ENCODE results near the gene CX3CR1. TPM values are rescaled to one million over a fixed set of nuclear protein-coding genes. Genes with fewer than 3 reads are reported as not detected.
A peak's percentile ranks its signal among the peaks of the same experiment; 100 is the strongest.

CX3CR1 gene
- total and polyA plus RNA-seq, 4 experiments from 2014 or later: 0.29 to 3.7 (median 0.96) TPM

GRCh38 chr3:39292961-39293360, 13.1 kb upstream of the CX3CR1 start:
- Mint-ChIP-seq H3K4me3 (no peak overlapping the region), H3K4me1 (peaks cover 17 to 50% (median 35%) of the 10 kb centered on the region in 4 donors), H3K27me3 (peaks cover 0 to 1% of the 10 kb centered on the region in 2 donors), H3K36me3 (peaks cover 0 to 2% of the 10 kb centered on the region in 2 donors), H3K27ac (no peak overlapping the region), H3K9me3 (peaks cover 0 to 4% (median 0%) of the 10 kb centered on the region in 8 donors)
- Histone ChIP-seq H3K4me1 (ENCODE audit: insufficient read depth, low read length) (peaks cover 17% of the 10 kb centered on the region), H3K9me3 (ENCODE audit: control insufficient read depth in 1 of 2, low read length in 2 of 2) (no peaks in the 10 kb centered on the region), H3K36me3 (ENCODE audit: insufficient read depth, low read length) (no peaks in the 10 kb centered on the region), H3K4me3 (ENCODE audit: low read length in 2 of 2) (no peak overlapping the region), H3K27me3 (ENCODE audit: insufficient read depth, low read length) (no peaks in the 10 kb centered on the region), H3K27ac (ENCODE audit: low read depth, low read length) (no peak overlapping the region)
- CTCF ChIA-PET (ENCODE audit: partially characterized antibody): interaction anchor here (1.1 to 18.4 kb wide), 29 partner anchors 10 to 213 kb away, joined by 4 to 471 read pairs (median 9); partner anchors contain the start of genes CCR8, CX3CR1, GORASP1 and RPSA
- no peak for DNase-seq
- POLR2A ChIA-PET (ENCODE audit: partially characterized antibody): no interaction called here
- intact Hi-C loops (cut with micrococcal nuclease): loop anchor here (1.0 kb wide), 4 partner anchors 85 to 192 kb away; no protein-coding TSS in a partner anchor

GRCh38 chr3:39291903-39292329, 12.1 kb upstream of the CX3CR1 start:
- POLR2A ChIA-PET (ENCODE audit: partially characterized antibody): interaction anchor here (1.1 to 2.5 kb wide), 3 partner anchors 86 to 165 kb away, joined by 3 to 10 read pairs (median 3); no protein-coding TSS in a partner anchor
- intact Hi-C loops (cut with micrococcal nuclease): loop anchor here (1.0 kb wide), 4 partner anchors 86 to 191 kb away; no protein-coding TSS in a partner anchor
- Mint-ChIP-seq H3K4me1 (peaks cover 17 to 51% (median 35%) of the 10 kb centered on the region in 4 donors), H3K9me3 (peaks cover 0 to 4% (median 0%) of the 10 kb centered on the region in 8 donors), H3K4me3 (no peak overlapping the region), H3K36me3 (peaks cover 0 to 2% of the 10 kb centered on the region in 2 donors), H3K27ac (peak overlapping the region in 5 of 7 donors; percentile 26 to 90 (median 63)), H3K27me3 (peaks cover 0 to 1% of the 10 kb centered on the region in 2 donors)
- no peak overlapping the region for H3K4me3 ChIP-seq (ENCODE audit: low read length in 2 of 2)
- peak; percentile 51 to 71 (median 63) for DNase-seq
- no peaks in the 10 kb centered on the region for H3K9me3 ChIP-seq (ENCODE audit: control insufficient read depth in 1 of 2, low read length in 2 of 2)
- peaks cover 20% of the 10 kb centered on the region for H3K4me1 ChIP-seq (ENCODE audit: insufficient read depth, low read length)
- CTCF ChIA-PET (ENCODE audit: partially characterized antibody): interaction anchor here (0.7 to 18.4 kb wide), 57 partner anchors 11 to 771 kb away, joined by 3 to 471 read pairs (median 6); partner anchors contain the start of genes CCR8, CX3CR1, GORASP1 and RPSA
- no peak overlapping the region for H3K27ac ChIP-seq (ENCODE audit: low read depth, low read length)
- no peaks in the 10 kb centered on the region for H3K36me3 ChIP-seq (ENCODE audit: insufficient read depth, low read length)
- H3K27me3 ChIP-seq (ENCODE audit: insufficient read depth, low read length): no peaks in the 10 kb centered on the region

DNA sequence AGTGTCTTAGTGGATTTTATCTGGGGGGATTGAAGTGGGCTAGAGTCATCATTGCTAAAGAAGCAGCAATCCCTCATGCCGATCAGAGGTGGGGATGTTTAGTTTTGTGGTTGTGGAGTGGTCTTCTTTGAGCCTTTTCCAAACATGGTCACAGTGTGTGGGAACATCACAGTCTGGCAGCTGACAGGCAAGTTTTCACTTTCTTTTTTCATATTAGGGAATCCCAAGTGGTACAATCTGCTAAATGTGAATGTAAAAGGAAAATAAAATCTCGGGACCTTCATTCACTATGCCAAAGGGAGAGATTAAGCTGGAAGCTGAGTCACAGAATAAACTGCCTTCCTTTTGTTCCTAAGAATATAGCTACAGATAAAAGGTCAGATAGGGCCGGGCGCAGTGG, 10.4 kb upstream of the CX3CR1 start:
- Mint-ChIP-seq H3K36me3 (no peaks in the 10 kb centered on the region), H3K27ac (peak overlapping the region; percentile 19 to 77 (median 65)), H3K4me3 (no peak overlapping the region), H3K4me1 (peaks cover 17 to 45% (median 33%) of the 10 kb centered on the region in 4 donors), H3K27me3 (no peaks in the 10 kb centered on the region), H3K9me3 (no peaks in the 10 kb centered on the region)
- ChIA-PET POLR2A (ENCODE audit: partially characterized antibody) (interaction anchor here (1.4 to 2.5 kb wide), 2 partner anchors 88 to 163 kb away, joined by 4 to 10 read pairs; no protein-coding TSS in a partner anchor), CTCF (ENCODE audit: partially characterized antibody) (interaction anchor here (0.8 to 18.4 kb wide), 29 partner anchors 11 to 209 kb away, joined by 3 to 471 read pairs (median 7); partner anchors contain the start of genes CX3CR1, GORASP1, TTC21A and XIRP1)
- intact Hi-C loops (cut with micrococcal nuclease): no loop called here
- Histone ChIP-seq H3K36me3 (ENCODE audit: insufficient read depth, low read length) (no peaks in the 10 kb centered on the region), H3K4me3 (ENCODE audit: low read length in 2 of 2) (no peak overlapping the region), H3K27ac (ENCODE audit: low read depth, low read length) (no peak overlapping the region), H3K4me1 (ENCODE audit: insufficient read depth, low read length) (peaks cover 20% of the 10 kb centered on the region), H3K9me3 (ENCODE audit: control insufficient read depth in 1 of 2, low read length in 2 of 2) (no peaks in the 10 kb centered on the region), H3K27me3 (ENCODE audit: insufficient read depth, low read length) (no peaks in the 10 kb centered on the region)
- no peak for DNase-seq

- peak overlapping the region in 1 of 8 donors; percentile 13 for H3K4me3 Mint-ChIP-seq
Observed at GRCh38 chr3:39289107-39289506, 9.3 kb upstream of the CX3CR1 start.

GRCh38 chr3:39288300-39288808, 8.5 kb upstream of the CX3CR1 start:
- Mint-ChIP-seq H3K4me1 (peaks cover 17 to 41% (median 30%) of the 10 kb centered on the region in 4 donors), H3K27me3 (no peaks in the 10 kb centered on the region), H3K36me3 (no peaks in the 10 kb centered on the region), H3K27ac (peak overlapping the region in 6 of 7 donors; percentile 24 to 88 (median 66)), H3K9me3 (no peaks in the 10 kb centered on the region), H3K4me3 (peak overlapping the region in 1 of 8 donors; percentile 46)
- H3K27ac ChIP-seq (ENCODE audit: low read depth, low read length): peak overlapping the region; percentile 14
- DNase-seq: peak; percentile 77 to 82 (median 79)
- POLR2A ChIA-PET (ENCODE audit: partially characterized antibody): interaction anchor here (0.6 to 1.4 kb wide), 6 partner anchors 9 to 162 kb away, joined by 3 to 10 read pairs (median 3); partner anchors contain the start of genes RPSA and XIRP1
- H3K36me3 ChIP-seq (ENCODE audit: insufficient read depth, low read length): no peaks in the 10 kb centered on the region
- intact Hi-C loops (cut with micrococcal nuclease): loop anchor here (1.0 to 2.0 kb wide), 7 partner anchors 80 to 792 kb away; partner anchors contain the start of gene EXOG
- peaks cover 9% of the 10 kb centered on the region for H3K4me1 ChIP-seq (ENCODE audit: insufficient read depth, low read length)
- CTCF ChIA-PET (ENCODE audit: partially characterized antibody): interaction anchor here (0.6 to 18.4 kb wide), 58 partner anchors 9 to 796 kb away, joined by 3 to 471 read pairs (median 5); partner anchors contain the start of genes CX3CR1, GORASP1, TTC21A and XIRP1
- no peaks in the 10 kb centered on the region for H3K9me3 ChIP-seq (ENCODE audit: control insufficient read depth in 1 of 2, low read length in 2 of 2)
- no peak overlapping the region for H3K4me3 ChIP-seq (ENCODE audit: low read length in 2 of 2)
- no peaks in the 10 kb centered on the region for H3K27me3 ChIP-seq (ENCODE audit: insufficient read depth, low read length)

More at GRCh38 chr3:39289107-39289506, 9.3 kb upstream of the CX3CR1 start:
- Histone ChIP-seq H3K27me3 (ENCODE audit: insufficient read depth, low read length) (no peaks in the 10 kb centered on the region), H3K27ac (ENCODE audit: low read depth, low read length) (no peak overlapping the region), H3K9me3 (ENCODE audit: control insufficient read depth in 1 of 2, low read length in 2 of 2) (no peaks in the 10 kb centered on the region), H3K4me1 (ENCODE audit: insufficient read depth, low read length) (peaks cover 10% of the 10 kb centered on the region), H3K4me3 (ENCODE audit: low read length in 2 of 2) (no peak overlapping the region), H3K36me3 (ENCODE audit: insufficient read depth, low read length) (no peaks in the 10 kb centered on the region)
- Mint-ChIP-seq H3K27ac (peak overlapping the region in 4 of 7 donors; percentile 19 to 80 (median 37)), H3K4me1 (peaks cover 17 to 41% (median 31%) of the 10 kb centered on the region in 4 donors), H3K9me3 (no peaks in the 10 kb centered on the region), H3K27me3 (no peaks in the 10 kb centered on the region), H3K36me3 (no peaks in the 10 kb centered on the region)
- ChIA-PET POLR2A (ENCODE audit: partially characterized antibody) (interaction anchor here (0.9 to 1.4 kb wide), 3 partner anchors 10 to 162 kb away, joined by 3 to 10 read pairs (median 4); partner anchors contain the start of gene RPSA), CTCF (ENCODE audit: partially characterized antibody) (interaction anchor here (0.8 to 18.4 kb wide), 40 partner anchors 8 to 781 kb away, joined by 3 to 471 read pairs (median 8); partner anchors contain the start of genes CX3CR1, GORASP1, TTC21A and XIRP1)
- DNase-seq: no peak
- intact Hi-C loops (cut with micrococcal nuclease): loop anchor here (2.0 kb wide), 1 partner anchor 642 kb away; no protein-coding TSS in a partner anchor

- Mint-ChIP-seq H3K9me3 (no peaks in the 10 kb centered on the region), H3K4me3 (no peak overlapping the region), H3K36me3 (no peaks in the 10 kb centered on the region), H3K27ac (peak overlapping the region in 4 of 7 donors; percentile 24 to 88 (median 62)), H3K27me3 (no peaks in the 10 kb centered on the region), H3K4me1 (peaks cover 14 to 41% (median 31%) of the 10 kb centered on the region in 4 donors)
- Histone ChIP-seq H3K36me3 (ENCODE audit: insufficient read depth, low read length) (no peaks in the 10 kb centered on the region), H3K27me3 (ENCODE audit: insufficient read depth, low read length) (no peaks in the 10 kb centered on the region), H3K9me3 (ENCODE audit: control insufficient read depth in 1 of 2, low read length in 2 of 2) (no peaks in the 10 kb centered on the region), H3K27ac (ENCODE audit: low read depth, low read length) (peak overlapping the region; percentile 14), H3K4me1 (ENCODE audit: insufficient read depth, low read length) (peaks cover 9% of the 10 kb centered on the region), H3K4me3 (ENCODE audit: low read length in 2 of 2) (no peak overlapping the region)
- ChIA-PET CTCF (ENCODE audit: partially characterized antibody) (interaction anchor here (0.6 to 18.4 kb wide), 59 partner anchors 9 to 795 kb away, joined by 3 to 471 read pairs (median 5); partner anchors contain the start of genes CX3CR1, GORASP1, TTC21A and XIRP1), POLR2A (ENCODE audit: partially characterized antibody) (interaction anchor here (0.6 to 1.4 kb wide), 6 partner anchors 8 to 161 kb away, joined by 3 to 10 read pairs (median 3); partner anchors contain the start of gene XIRP1)
- no peak for DNase-seq
- intact Hi-C loops (cut with micrococcal nuclease): loop anchor here (1.0 to 2.0 kb wide), 7 partner anchors 79 to 791 kb away; partner anchors contain the start of gene EXOG
Observed at GRCh38 chr3:39287216-39288164, 7.7 kb upstream of the CX3CR1 start.
